Islet precursor cell (in vitro differentiated cells): ENCODE data around the gene PCDHGA1.

Experiments
- DNase-seq: peaks from one replicate; pipeline ENCODE4 v3.0.0-alpha.2; 2018

Gene PCDHGA1

GRCh38 chr5:141465351-141465750 lies 135.0 kb downstream of the PCDHGA1 start:
- no peak for DNase-seq

- DNase-seq: peak; percentile 97
These were observed 145.4 kb downstream of the PCDHGA1 start, which contains the start of gene PCDHGC3 for GRCh38 chr5:141475625-141476131. PCDHGC3 (plus strand) TSS chr5:141475966; CDS start chr5:141476117, 151 bp downstream.

GRCh38 chr5:141476132-141476911 lies 146.0 kb downstream of the PCDHGA1 start:
- DNase-seq: peak; percentile 73

GRCh38 chr5:141477044-141477575 lies 146.8 kb downstream of the PCDHGA1 start:
- no peak for DNase-seq

- no peak for DNase-seq
These were observed 147.5 kb downstream of the PCDHGA1 start for GRCh38 chr5:141477815-141478214.

GRCh38 chr5:141478321-141478945 lies 148.1 kb downstream of the PCDHGA1 start:
- DNase-seq: peak; percentile 63

- DNase-seq: no peak
These were observed 149.5 kb downstream of the PCDHGA1 start for GRCh38 chr5:141479776-141480175.

GRCh38 chr5:141483902-141484301 lies 153.6 kb downstream of the PCDHGA1 start:
- no peak for DNase-seq

GRCh38 chr5:141484310-141484640 lies 154.0 kb downstream of the PCDHGA1 start:
- DNase-seq: no peak

GRCh38 chr5:141484641-141485311 lies 154.5 kb downstream of the PCDHGA1 start, which contains the start of gene PCDHGC4:
PCDHGC4 (plus strand) TSS chr5:141485030; CDS start chr5:141485174, 144 bp downstream.
- DNase-seq: peak; percentile 91

GRCh38 chr5:141485321-141486055 lies 155.2 kb downstream of the PCDHGA1 start:
- no peak for DNase-seq

- DNase-seq: no peak
These were observed 155.8 kb downstream of the PCDHGA1 start for GRCh38 chr5:141486091-141486490.

GRCh38 chr5:141487131-141487530 lies 156.8 kb downstream of the PCDHGA1 start:
- DNase-seq: no peak

- peak; percentile 88 for DNase-seq
These were observed 158.6 kb downstream of the PCDHGA1 start, which contains the start of gene PCDHGC5 for GRCh38 chr5:141488591-141489561. PCDHGC5 (plus strand) TSS chr5:141489081; CDS start chr5:141489241, 160 bp downstream.

- DNase-seq: no peak
These were observed 159.5 kb downstream of the PCDHGA1 start for GRCh38 chr5:141489841-141490240.

- DNase-seq: no peak
These were observed 160.0 kb downstream of the PCDHGA1 start for GRCh38 chr5:141490271-141490670.

- no peak for DNase-seq
These were observed 160.5 kb downstream of the PCDHGA1 start for GRCh38 chr5:141490771-141491170.

GRCh38 chr5:141491323-141492167 lies 161.2 kb downstream of the PCDHGA1 start:
- DNase-seq: no peak

GRCh38 chr5:141492168-141492885 lies 162.0 kb downstream of the PCDHGA1 start:
- no peak for DNase-seq
